T1000 (cell line): Measurements from ENCODE around the gene HNRNPUL2.
A peak's percentile ranks its signal among the peaks of the same experiment; 100 is the strongest.
"Not testable (repeated sequence)": the region's sequence is repeated elsewhere in the genome, so short reads cannot be mapped to it uniquely, and the experiment has no call there.

Experiments
- DNase-seq: peaks from one replicate; lab custom pipeline; 2025; ENCODE audit warnings: mixed read lengths; lab: John Stamatoyannopoulos, UW

HNRNPUL2 gene

DNA sequence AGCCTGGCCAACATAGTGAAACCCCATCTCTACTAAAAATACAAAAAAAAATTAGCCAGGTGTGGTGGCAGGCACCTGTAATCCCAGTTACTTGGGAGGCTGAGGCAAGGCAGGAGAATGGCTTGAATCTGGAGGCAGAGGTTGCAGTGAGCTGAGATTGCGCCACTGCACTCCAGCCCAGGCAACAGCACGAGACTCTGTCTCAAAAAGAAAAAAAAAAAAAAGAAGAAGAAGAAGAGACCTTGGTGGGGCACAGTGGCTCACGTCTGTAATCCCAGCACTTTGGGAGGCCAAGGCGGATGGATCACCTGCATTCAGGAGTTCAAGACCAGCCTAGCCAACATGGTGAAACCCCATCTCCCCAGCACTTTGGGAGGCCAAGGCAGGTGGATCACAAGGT is 23.3 kb downstream of the HNRNPUL2 start:
- DNase-seq: not testable (repeated sequence)

DNA sequence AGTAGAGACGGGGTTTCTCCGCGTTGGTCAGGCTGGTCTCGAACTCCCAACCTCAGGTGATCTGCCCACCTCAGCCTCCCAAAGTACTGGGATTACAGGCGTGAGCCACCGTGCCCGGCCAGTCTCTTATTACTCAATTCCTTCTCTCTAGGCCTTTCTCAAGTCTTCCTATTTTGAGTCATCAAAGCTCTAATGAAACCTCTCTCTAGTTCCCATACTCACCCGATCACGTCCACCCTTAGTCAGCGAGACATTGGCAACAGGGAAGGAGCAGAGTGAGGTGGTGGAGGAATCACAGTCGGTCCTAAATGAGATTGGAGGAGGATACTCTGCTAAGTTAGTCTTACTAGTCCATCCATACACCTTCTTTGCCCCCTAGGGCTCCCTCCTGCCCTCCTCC is 25.0 kb downstream of the HNRNPUL2 start:
- DNase-seq: no peak

DNA sequence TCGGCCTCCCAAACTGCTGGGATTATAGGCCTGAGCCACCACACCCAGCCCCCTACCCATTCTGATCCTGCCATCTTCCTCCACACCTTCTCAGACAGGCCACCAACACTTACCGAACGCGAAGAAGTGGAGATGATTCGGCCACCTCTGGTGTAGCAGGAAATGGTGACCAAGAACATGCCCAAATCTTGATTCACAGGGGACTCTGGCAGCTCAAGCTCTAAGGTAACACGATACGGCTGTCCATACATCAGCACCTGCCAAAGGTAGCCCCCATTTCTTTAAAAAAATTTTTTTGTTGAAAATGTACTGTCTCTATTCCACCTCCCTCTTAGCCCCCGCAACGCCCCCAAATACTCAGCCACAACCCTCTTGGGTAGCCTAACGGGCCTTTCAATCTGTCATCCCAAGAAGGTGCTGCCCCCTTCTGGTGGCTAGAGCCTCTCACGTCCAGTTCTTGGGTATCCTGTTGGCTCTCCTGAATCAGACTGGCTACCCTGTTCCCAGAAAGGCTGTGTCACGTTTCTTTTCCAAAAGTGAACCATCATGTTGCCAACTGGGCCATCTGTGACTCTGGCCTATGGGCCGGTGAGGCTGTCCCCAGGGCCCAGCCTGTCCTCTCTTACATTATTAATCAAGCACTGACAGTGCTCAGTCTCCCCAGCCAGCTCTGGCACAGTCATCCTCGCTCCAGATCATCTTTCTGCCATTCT is 32.6 kb downstream of the HNRNPUL2 start:
- DNase-seq: peak; percentile 41

DNA sequence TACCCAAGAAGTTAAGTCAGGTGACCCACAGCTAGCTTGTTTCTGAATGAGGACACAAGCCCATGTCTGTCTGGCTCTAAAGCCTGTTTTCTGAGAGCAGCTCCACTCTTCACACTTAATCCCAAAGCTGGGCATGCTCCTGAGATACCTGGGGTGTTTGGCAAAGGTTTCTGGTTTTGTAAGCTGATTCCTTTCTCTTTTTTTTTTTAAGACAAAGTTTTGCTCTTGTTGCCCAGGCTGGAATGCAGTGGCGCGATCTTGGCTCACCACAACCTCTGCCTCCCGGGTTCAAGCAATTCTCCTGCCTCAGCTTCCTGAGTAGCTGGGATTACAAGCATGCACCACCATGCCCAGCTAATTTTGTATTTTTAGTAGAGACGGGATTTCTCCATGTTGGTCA is 33.6 kb downstream of the HNRNPUL2 start:
- DNase-seq: not testable (repeated sequence)

DNA sequence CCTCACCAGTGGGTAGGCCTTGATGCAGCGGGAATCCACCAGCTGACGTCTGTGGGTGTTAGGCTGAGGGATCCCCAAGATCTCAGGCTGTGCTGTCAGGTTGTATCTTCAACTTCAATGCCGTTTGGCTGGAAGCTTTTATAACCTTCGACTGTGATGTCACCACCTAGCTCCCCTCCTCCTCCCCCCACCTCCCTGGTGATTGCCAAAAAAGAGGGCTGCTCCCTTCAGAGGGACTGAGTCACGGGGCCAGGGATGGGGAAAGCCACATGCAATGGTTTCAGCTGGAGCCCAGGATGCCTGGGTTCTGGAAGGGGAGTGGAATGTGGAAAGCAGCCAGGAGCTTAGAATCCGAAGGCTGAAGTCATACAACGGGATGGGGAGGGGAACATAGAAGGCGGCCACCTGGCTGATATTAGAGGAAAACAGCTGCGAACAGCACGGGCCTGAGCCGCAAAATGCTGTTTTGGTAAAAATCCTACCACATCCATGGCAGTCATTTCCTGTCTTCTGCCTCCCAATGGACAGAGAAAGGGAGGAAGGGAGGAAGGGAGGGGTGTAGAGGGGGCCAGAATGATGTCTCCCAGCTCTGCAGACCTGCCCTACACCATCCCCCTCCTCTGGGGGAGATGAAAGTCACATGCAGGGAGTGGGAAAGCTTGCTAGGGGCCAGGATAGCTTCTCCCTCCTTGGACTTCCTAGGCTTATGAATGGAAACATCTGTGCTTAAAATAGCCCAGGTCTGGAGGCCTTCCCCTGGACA is 37.7 kb downstream of the HNRNPUL2 start, which contains the start of gene LRRN4CL:
TSS of gene LRRN4CL (minus strand) at position 110 of the 763 bp plus-strand sequence. CDS start 1,022 bp downstream, outside the sequence.
- peak; percentile 71 for DNase-seq

DNA sequence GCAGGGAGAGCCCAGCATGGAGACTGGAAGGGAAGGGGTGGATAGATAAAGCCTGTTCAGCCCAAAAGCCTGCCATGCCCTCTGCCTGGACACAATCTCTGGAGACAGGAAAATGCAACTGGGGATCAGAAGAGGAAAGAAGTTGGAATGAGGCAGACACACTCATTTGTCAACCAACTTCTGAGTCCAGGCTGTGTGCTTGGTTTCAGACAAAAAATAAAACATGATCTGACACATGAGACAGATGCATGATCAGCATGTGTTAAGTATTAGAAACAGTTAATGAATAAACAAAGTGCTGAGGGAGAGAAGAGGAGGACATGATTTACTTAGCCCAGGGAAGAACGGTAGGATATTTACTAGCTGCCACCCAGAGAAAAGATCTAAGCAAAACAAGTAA is 38.8 kb downstream of the HNRNPUL2 start:
- no peak for DNase-seq

DNA sequence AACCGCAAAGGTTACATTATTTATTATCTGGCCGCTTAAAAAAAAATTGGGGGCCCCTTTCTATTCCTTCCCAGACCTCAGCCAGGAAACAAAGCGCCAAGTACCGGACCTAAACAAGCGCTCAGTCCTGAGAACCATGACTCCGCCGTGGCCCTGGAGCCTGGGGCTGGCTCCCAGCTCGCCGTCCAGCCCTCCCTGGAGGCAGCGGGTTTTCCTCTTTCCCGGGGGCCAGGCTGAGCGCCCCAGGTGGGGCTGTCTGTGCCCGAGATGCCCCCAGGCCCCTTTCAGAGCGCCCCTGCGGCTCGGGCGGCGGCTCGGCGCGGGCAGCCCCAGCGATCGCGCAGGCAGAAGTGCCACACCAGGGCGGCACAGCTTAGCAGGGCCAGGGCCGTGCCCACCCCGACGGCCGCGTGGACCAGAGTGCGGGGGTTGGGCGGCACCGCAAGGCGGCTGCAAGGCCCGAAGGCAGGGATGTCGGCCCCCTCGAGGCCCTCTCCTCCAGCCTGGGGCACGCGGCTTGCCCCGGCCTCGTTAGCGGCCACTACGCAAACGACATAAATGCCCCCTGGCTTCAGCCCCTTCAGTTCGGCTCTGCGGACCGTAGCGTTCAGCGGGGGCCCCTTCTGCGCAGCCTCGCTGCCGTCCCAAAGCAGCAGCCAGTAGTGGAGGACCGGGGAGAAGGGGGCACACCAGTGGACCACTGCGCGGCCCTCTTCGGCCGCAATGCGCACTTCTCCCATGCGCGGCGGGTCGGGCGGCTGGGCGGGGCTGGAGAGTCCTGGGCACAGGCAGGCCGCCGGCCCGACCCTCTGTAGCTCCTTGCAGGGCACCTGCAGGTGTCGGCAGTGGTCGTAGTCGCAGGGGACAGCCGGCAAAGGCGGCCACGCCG is 39.5 kb downstream of the HNRNPUL2 start:
- DNase-seq: no peak

DNA sequence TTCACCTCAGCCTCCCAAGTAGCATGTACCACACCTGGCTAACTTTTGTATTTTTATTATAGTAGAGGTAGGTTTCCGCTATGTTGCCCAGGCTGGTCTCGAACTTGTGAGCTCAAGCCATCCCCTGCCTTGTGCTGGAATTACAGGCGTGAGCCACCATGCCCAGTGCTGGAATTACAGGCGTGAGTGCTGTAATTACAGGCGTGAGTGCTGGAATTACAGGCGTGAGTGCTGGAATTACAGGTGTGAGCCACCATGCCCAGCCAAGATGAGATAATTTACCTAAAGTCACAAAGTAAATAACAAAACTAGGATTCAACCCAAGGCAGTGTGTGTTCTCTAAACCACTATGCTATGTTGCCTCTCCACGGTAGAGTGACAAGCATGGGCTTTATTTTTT is 44.7 kb downstream of the HNRNPUL2 start:
- no peak for DNase-seq

DNA sequence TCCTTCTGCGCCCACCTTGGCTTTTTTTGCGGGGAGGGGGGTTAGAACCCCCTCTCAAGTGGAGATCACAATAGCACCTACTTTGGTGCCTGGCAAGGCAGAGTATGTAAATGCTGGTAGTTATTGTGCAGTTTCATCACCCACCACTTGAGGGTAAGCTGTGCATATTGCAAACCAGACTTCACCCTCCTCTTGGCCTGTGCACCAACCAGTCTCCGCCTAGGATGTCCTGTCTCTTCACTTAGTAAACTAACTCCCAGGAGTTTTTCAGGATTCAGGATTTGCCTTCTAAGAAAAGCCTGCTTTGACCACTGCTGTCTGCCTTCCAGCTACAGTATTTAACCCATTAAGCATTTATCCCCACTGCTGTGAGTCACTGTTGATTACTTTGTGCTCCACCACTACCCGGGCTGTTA is 46.4 kb downstream of the HNRNPUL2 start:
- peak; percentile 55 for DNase-seq

DNA sequence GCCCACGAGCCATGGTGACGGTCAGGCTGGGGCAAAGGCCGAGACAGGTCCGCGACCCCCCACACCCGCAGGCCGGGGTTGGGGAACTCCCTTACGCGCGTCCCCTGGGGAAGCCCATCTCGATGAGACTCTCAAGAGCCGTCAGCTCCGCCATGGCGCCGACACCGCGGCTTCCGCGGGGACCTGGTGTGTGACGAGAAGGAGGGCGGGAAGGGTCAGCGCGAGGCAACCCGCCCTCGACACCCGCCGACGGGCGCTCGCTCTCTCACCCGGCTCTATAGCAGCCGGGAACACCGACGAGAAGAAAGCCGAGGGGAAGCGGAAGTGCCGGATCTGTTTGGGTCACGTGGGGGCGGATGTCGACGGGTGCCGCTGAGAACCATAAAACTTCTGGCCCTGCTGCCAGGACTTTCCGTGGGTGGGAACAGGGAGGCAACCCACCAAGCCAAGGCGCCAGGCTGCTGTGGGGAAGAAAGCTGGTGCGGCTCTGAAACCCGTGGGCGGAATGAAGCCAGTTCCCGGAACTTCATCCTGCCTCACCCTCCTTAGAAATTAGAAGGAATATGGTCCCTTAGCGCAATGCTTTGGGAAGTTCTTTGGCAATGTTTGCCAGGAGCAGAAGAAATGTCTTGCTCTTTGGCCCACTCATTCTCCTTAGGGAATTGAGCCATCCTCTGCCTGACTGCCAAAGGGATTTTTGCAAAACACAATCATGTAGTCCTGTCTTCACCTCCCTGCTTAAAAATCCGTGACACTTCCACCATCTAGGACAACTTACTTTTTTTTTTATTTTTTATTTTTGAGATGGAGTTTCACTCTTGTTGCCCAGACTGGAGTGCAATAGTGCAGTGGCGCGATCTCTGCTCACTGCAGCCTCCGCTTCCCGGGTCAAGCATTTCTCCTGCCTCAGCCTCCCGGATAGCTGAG is 48.2 kb downstream of the HNRNPUL2 start, which contains the start of gene UBXN1:
TSS of gene UBXN1 (minus strand) at position 304 of the 927 bp plus-strand sequence. CDS start at position 154, 150 bp downstream.
- DNase-seq: peak; percentile 78

DNA sequence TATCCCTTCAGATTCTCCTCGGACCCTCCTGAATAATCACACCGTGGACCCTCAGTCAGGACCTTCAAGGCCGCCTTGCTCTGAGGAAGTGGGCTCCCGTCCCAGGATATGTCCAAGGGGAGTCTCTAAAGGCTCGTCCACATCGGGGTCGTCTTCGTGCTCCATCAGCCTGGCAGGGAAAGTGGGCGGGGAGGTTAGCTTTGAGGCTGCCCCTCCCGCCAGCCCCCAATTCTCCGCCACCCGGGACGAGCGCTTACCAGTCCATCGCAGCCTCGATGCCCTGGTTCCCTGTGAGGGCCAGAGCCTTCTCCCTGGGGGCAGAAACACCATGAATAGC is 48.9 kb downstream of the HNRNPUL2 start:
- DNase-seq: no peak

DNA sequence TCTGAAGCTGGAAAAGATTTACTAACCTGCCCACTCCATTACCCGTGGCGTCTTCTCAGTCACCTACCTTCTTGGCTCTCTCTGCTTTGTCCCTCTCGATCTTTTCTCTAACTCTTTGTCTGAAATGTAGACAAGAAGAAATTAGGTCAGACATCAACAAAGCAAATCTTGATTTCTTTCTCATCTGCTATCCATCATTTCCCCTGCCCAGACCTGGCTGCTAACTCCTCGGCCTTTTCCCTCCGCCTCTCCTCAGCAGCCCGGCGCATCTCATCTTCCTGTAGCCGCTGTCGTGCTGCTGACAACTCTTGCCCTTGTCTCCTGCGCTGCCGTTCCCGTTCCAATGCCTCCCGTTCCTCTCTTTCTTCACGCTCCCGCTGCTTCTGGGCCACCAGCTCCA is 49.5 kb downstream of the HNRNPUL2 start:
- DNase-seq: no peak

DNA sequence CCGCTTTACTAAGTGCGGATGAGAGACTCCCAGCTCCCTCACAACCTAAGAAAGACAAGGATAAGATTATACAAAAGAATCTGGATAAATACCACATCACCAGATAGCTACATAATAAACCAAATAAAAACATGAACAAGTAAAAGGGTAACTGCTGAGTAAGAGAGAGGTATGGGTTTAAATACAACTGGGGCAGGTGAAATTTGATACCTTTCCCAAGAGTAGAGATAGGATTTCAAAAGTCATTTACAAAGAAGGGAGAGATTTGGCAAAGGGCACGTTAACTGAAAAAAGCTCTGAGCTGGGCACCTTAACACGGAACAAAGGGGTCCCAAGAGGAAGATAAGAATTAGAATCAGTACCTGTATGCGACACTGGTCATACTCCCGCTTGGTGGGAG is 50.1 kb downstream of the HNRNPUL2 start:
- DNase-seq: no peak

DNA sequence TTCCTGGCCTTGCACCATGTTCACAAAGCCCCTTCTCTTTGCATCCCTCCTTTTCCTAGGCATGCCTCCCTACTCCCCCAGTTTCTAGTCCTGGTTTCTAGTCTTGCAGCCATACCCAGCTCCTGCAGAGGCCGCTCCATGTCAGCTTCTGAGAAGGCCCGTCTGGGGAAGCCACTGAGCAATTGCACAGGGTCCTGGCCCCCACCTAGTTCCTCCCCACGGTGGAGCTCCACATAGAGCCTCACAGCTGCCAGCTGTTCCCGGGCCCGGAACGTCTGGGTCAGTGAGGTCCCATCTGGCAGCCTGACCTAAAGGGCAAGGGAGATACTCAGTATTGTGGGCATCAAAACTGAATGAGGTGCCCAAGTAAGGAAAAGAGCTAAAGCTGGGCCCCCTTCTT is 50.6 kb downstream of the HNRNPUL2 start:
- DNase-seq: no peak

DNA sequence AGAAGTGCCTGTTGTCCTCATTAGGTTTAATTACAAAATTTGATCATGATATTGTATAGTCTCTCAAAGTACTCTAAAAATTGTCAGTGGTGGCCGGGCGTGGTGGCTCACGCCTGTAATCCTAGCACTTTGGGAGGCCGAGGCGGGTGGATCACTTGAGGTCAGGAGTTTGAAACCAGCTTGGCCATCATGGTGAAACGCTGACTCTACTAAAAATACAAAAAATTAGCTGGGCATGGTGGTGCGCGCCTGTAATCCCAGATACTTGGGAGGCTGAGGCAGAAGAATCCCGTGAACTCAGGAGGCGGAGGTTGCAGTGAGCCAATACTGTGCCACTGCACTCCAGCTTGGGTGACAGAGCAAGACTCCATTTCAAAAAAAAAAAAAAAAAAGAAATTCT is 51.8 kb downstream of the HNRNPUL2 start:
- DNase-seq: not testable (repeated sequence)

DNA sequence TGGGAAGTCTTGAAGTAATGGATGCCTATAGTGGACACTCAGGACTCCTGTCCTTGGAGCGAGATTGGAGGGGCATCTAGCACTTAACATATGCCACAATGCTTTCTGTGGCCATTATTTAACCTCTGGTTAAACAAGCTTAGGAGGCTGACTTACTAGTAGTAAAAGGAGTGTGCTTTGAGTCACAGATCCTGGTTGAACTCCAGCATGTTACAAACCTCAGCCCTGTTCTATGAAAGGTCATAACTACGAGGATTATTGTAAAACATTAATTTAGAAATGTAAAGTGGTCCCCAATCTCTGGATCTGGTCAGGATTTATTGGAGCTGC is 54.1 kb downstream of the HNRNPUL2 start:
- DNase-seq: no peak

DNA sequence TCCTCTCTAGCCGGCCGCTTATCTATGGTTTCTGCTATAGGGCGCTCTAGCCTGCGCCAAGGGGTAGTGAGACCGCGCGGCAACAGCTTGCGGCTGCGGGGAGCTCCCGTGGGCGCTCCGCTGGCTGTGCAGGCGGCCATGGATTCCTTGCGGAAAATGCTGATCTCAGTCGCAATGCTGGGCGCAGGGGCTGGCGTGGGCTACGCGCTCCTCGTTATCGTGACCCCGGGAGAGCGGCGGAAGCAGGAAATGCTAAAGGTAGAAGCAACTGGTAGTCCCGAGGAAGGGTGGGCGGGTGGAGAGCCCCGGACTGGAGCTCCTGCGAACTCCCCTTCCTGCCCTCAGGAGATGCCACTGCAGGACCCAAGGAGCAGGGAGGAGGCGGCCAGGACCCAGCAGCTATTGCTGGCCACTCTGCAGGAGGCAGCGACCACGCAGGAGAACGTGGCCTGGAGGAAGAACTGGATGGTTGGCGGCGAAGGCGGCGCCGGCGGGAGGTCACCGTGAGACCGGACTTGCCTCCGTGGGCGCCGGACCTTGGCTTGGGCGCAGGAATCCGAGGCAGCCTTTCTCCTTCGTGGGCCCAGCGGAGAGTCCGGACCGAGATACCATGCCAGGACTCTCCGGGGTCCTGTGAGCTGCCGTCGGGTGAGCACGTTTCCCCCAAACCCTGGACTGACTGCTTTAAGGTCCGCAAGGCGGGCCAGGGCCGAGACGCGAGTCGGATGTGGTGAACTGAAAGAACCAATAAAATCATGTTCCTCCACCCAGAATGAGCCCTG is 55.5 kb downstream of the HNRNPUL2 start, which contains the start of the genes LBHD1 and UQCC3:
TSS of gene LBHD1 (minus strand) at position 660 of the 782 bp plus-strand sequence. CDS start 2,236 bp downstream, outside the sequence.
TSS of gene UQCC3 (plus strand) at position 66 of the 782 bp plus-strand sequence. CDS start at position 139, 73 bp downstream.
- DNase-seq: peak; percentile 64

DNA sequence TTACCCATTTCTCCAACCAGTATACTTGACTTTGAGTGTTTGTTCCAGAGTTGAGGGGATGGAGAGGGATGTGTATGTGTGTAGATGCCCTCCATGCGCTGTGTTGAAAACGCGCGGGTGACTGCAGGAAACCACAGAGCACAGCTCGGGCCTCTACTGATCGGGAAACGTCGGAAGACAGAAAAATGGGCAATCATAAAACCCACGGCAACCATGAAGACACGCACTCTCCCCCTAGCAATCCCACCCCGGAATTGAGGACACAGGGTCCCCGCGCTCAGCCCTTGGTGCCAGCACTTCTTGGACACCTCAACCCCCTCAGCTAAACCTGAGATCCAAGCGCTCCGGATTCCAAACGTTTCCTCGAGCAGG is 56.0 kb downstream of the HNRNPUL2 start:
- DNase-seq: no peak

DNA sequence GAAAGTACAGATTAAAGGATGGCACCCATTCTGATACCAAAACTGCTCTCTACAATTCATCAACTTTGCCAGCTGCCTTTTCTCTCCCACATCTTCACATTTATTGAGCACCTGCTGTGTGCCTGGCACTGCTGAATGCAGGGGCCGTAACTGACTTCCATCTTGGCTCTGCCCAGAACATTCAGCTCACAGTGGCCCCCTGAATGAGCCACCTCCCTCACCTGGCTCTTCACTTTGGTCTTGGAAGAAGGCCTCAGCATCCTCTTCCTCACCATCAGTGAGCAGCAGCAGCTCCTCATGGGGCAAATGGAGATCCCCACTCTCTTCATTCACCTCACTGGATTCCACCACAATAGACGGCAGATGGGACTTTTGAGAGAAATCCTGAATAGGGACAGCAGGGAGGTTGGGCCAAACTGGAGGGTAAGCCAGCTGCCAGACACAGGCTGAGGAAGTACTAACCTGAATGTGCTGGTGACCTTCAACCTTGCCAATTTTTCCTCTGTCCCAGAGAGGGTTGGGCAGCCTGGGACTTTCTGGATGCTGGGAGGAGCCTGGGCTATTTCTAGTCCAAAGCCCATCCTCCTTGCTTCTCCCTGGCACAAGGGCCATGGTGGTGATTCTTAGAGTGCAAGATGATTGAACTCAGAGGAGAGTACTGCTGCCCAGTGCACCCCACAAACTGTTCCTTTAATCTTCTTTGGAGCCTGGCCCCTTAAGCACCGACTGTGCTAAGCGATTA is 57.7 kb downstream of the HNRNPUL2 start:
- DNase-seq: no peak

DNA sequence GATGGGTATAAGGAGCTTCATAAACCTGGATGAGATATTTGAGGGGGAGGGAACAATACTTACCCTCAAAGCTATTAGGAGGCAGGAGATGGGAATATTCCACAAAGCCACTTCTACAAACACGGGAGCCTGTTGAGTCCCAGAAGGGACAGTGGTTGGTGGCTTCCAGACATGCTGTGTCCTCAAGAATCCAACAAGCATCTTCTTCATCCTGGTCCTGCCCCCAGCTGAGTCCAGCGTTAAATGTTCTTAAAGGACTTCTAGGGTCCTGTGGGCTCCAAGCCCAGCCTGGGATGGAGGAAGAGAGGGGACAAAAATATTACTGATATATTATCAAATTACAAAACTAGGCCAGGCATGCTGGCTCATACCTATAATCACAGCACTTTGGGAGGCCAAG is 59.8 kb downstream of the HNRNPUL2 start:
- DNase-seq: no peak
